WI38 (cell line): ENCODE measurements around the gene PACS2.

Experiments used
- H3K4me3 ChIP-seq: 2 replicates; pipeline ENCODE4 v1.5.1; 2011; ENCODE audit warnings: low read depth, mild to moderate bottlenecking, control low read depth, low read length
- CTCF ChIP-seq: IDR thresholded peaks from 2 replicates; pipeline ENCODE4 v1.5.1; 2012; ENCODE audit warnings: low read depth, mild to moderate bottlenecking, control low read depth, low read length

PACS2 gene

GRCh38 chr14:105411017-105411941 lies 96.7 kb downstream of the PACS2 start:
- peak overlapping the region; percentile 36 for H3K4me3 ChIP-seq
- no peak for TF ChIP-seq CTCF

- no peak overlapping the region for H3K4me3 ChIP-seq
- TF ChIP-seq CTCF = no peak
Observed at GRCh38 chr14:105411985-105412770, 97.6 kb downstream of the PACS2 start.

DNA sequence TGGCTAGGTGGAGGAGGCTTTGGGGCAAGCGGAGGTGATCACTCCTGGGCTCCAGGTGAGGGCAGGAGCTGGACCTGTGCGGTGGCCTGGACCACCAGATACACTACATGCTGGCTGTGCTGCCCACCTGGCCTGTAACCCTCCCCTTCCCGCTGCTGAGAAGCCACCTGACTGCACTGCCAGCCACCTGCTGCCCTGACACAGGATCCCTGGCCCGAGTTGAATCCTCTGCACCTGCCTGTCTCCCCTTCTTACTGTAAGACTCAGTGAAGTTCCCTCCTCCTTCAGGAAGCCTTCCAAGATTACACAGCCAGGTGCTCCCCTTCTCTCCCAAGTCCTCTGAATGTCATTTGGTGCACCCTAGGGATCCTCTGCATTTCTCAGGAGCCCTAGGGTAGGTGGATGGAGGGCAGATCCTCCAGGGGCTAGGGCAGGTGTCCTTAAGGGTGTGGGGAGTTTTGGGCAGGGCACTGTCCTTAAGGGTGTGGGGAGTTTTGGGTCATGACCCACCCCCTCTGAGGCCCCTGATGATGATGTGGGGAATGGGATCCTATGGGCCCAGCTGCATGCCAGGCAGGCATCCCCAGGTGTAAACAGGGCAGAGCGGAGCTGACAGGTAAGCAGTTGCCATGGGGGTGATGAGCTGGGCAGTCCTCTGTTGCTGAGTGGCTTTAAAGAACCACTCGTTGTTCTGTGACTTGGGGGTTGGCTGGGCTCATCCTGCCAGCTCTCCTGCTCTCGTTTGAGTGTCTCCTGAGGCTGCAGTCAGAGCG lies 98.4 kb downstream of the PACS2 start:
- no peak overlapping the region for H3K4me3 ChIP-seq
- no peak for TF ChIP-seq CTCF

DNA sequence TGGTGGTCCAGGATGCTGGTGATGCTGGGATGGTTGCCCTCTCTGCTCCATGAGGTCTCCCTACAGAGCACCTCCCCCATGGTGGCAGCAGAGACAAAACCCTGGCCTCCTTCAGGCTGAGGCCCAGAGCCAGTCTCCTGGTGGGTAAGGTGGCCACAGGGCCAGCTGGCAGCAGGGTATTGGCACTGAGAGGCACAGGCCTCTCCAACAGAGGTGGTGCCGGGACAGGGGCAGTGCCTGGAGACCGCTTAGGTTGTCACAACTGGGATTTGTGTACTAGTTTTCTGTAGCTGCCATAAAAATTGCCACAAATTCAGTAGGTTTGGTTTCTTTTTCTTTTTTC lies 99.0 kb downstream of the PACS2 start:
- TF ChIP-seq CTCF = no peak
- H3K4me3 ChIP-seq = no peak overlapping the region

- TF ChIP-seq CTCF = peak; percentile 31; the same call in 1 of the 2 replicates
- H3K4me3 ChIP-seq = peak overlapping the region; percentile 40
Observed at GRCh38 chr14:105414456-105415371, 100.2 kb downstream of the PACS2 start.
